TTC549 (cell line): ENCODE data around the gene MX2.

ENCODE experiments used
- FAIRE-seq: peaks from 2 replicates; lab custom pipeline; 2012; peaks lifted over from hg19 to GRCh38; lab: Jason Lieb, UNC

Gene MX2

DNA sequence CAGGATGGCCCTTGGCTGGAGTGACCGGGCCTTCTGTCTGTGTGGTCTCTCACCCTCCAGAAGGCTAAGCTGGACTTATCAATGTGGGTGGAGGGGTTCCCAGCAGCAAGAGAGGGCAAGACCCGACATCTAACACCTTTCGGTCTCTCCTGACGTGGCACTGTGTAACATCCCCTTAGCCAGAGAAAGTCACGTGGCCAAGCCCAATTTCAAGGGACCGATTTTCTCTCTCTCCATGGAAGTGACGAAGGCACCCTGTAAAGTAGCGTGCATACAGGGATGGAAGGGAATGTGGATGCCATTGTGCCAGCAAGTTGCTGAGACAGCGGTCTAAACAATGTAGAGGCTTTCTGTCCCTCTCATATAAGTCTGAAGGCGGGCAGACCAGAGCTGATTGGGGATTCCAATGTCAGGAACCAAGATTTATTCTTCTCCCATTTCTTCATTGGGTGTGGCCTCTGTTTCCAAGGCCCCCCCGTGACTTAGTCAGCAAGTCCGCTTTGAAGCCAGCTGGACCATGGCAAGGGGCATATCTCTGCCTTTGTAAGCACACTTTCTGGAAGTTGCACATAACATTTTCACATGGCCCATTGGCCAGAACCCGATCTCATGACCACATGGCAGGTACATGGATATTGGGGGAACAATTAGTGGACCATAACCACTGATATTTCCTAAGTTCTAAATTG, 76.7 kb downstream of the MX2 start:
- no peak for FAIRE-seq

DNA sequence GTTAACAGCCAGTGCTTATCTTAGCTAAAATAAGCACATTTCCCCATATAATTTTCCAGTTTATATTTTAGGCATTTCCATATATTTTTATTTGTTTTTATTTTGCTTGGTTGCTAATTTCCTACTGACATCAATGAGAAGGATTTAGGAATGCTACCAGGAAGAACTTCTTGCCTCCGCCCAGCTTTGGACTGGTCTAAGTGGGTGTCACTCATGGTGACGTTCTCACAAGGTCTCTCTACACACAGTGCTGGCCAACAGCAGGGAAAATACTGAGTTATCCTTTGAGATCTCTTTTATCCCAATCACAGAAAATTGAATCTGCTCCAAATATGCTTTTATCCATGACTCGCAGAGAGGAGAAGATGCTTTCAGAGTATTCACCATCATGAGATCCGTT, 77.4 kb downstream of the MX2 start:
- FAIRE-seq = no peak

DNA sequence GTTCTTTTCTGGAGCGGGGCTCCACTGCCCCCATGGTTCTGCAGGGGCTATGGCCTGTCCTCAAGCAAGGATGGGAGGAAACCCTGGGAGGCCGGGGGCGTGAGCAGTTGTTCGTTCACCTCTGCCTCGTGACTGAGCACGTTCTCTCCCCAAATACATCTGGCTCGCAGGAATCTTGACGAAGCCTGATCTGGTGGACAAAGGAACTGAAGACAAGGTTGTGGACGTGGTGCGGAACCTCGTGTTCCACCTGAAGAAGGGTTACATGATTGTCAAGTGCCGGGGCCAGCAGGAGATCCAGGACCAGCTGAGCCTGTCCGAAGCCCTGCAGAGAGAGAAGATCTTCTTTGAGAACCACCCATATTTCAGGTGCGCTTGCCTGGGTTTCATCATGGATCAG, 79.7 kb downstream of the MX2 start:
- no peak for FAIRE-seq

DNA sequence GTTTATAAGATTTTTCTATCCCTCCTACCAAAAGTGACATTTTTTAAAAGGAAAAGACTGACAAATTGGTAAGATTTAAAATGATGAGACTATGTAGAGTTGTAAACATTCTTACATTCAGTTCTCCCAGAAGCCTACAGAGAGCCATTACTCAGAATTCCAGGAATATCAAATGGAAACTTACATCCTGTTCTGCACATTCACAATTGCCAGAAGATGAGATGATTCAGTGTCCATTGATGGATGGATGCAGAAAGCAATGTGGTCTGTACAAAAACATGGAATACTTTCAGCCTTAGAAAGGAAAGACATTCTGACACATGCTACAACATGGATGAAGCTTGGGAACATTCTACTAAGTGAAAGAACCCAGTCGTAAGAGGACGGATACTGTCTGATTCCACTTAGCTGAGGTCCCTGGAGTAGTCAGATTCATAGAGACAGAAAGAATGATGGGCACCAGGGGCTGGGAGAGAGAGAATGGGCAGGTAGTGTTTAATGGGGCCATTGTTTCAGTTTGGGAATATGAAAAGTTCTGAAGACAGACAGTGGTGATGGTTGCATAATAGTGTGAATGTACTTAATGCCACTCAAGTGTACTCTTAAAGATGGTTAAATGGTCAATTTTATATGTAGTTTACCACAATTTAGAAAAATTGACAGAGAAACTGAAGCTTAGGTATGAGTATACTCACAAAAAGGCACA, 80.8 kb downstream of the MX2 start:
- FAIRE-seq = no peak

DNA sequence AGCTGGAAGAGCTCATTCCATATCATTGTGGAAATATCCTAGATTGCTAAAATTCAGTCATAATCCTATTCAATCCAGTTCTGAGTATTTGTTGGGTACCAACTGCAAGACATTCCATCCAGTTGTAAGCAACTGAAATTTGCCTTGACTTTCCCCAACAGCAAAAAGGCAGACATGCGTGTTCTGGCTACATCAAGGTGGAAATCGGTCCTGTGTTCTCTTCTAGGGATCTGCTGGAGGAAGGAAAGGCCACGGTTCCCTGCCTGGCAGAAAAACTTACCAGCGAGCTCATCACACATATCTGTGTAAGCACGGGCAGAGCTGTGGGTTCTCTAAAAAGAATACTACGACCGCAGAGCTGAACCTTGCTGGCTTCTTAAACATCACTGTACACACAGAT, 81.7 kb downstream of the MX2 start:
- no peak for FAIRE-seq

DNA sequence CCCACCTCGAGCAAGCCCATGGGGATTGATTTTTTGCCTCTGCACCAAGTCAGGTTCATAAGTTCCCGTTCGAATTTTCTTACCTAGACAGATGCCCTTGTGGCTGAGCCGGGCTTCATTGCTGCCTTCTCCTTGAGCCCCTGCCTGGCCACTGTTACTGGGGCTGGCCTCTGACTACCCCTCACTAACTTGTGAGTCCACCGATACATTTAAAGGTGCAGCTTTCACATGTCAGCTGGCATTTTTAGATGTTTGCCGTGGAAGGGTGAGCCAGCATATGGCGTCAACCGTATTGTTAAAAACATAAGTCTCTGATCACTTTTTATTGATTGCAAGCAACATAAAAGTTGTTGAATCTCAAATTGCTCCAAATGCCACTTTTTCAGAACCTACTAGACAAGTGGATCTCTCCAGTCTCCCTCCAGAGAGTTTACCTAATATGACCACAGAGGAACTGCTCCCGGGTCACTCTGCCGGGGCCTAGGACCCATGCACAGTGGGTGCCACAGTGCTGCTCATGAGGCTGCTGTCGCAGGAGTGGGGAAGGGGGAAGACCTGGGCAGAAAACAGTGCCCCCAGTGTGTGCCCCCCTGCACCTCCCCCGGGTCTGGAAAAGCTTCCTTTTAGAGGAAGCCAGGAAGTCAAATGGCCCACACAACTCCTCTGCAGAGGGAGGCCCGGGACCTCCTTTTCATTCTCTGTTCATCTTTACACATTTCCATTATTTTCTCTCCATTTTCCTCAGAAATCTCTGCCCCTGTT, 83.1 kb downstream of the MX2 start:
- no peak for FAIRE-seq

DNA sequence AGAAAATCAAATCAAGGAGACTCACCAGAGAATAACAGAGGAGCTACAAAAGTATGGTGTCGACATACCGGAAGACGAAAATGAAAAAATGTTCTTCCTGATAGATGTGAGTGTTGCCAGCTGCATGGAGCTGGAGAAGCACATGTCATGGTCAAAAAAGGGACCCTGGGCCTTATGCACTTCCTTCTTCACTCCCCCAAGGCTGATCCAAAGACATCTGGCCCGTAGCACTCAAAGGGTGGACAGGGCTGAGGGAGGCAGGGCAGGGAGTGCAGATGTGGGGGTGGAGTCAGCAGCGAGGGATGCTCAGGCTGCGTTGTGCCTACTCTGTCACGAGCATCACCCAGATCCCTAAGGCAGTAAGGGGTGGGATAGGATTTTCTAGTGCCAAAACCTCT, 83.6 kb downstream of the MX2 start:
- no peak for FAIRE-seq

DNA sequence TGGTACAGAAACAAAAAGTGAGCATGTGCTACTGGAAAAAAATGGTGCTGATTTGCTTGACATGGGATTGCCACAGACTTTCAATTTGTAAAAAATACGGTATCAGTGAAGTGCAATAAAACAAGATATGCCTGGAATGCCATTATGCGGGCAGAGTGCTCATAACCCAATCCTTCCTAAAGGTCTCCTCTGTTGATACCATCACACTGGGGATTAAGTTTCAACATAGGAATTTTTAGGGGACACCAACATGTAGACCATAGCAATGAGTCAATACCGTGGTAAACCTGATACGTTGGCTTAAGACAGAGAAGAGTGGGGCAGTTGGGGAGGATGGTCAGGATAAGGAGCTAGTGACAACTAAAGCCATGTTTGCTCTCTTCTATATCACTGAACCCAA, 84.8 kb downstream of the MX2 start:
- no peak for FAIRE-seq

DNA sequence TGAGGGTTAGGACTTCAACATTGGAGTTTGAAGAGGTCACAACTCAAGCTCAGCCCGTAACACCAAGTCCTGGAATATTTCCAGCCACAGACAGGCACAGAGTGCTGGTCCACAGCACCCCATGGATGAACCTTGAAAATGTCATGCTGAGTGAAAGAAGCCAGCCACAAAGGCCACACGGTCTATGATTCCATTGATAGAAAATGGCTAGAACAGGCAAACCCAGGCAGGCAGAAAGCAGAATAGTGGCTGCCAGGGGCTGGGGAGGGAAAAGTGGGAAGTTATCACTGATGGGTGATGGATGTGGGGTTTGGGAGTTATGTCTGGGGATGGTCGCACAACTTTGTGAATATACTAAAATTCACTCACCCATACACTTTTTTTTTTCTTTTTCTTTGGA, 85.5 kb downstream of the MX2 start:
- FAIRE-seq = no peak

DNA sequence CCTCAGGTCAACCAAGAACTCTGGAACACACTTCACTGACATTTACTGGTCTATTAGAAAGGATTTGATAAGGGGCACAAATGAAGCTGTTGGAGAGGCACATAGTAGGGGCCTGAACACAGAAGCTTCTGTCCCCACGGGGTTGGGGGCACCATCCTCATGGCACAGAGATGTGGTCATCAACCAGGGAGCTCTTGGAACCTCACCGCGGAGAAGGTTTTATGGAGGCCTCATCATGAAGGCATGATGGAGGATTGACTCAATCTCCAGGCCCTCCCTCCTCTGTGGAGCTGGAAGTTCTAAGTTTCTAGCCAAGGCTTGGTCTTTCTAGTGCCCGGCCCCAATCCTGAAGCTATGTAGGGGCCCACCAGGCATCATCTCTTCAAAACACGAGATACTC, 87.8 kb downstream of the MX2 start:
- no peak for FAIRE-seq

DNA sequence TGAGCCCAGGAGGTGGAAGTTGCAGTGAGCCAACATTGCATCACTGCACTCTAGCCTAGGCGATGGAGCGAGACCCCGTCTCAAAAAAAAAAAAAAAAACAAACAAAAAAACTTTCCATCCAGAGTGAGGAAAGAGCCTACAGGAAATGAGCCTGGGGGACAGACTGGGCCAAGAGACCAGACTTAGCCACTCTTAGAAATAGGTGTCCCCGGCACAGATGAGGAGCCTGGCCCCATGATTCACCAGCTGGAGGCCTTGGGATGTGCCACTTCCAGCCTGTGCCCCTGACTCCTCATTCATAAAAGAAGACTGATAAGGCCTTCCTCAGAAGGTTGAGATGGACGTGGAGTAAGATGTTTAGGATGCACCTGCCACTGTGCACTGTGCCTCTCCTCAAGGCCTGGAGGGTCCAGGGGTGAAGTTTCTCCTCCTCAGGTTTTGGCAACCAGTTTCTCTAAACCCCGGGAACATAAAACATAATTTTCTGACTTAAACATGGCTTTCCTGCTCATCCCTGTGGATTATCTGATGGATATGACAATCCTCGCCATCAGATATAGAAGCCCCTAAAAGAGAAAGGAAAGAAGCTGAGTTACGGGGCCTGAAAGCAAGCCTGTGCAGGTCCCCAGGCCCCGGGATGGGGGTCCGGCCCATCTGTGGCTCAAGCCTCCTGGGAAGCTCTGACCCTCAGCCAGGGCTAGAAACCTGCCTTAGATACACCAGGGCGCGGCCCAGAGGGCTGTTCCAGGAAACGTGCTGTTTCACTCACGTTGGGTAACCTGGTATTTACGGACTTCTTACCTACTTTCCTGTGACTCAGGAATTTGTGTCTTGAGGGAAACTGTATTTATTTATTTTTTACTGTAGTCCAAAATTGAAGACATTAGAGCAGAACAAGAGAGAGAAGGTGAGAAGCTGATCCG, 90.2 kb downstream of the MX2 start:
- no peak for FAIRE-seq

DNA sequence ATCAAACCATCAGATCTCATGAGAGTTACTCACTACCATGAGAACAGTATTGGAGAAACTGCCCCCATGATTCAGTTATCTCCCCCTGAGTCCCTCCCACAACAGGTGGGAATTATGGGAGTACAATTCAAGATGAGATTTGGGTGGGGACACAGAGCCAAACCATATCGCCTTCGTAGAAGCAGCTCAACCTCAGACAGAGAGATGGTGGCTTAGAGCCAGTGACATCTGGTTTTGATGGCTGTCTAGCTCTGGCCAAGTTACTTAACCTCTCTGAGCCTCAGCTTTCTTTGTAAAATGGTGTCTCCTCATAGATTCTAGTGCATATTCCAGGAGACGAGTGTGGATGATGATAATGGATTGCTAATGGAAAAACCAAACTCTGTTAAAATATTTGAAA, 91.4 kb downstream of the MX2 start:
- FAIRE-seq = no peak

DNA sequence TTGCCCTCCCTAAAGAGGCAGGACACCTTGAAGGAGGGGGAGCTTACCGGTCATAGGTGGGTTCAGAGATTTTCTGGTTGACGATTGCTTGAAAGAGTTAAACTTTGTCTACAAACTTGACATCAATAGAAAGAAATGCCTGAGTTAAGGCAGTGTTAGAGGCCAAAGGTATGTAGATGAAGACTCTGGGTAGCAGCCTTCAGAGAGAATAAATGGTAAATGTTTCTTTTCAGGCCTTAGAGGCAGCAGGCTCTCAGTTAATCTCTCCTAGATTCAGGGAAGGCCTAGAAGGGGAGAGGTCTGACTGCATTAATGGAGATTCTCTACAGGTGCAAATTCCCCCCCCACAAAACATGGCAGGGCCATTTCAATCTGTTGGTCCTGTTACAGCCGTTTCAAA, 91.9 kb downstream of the MX2 start:
- no peak for FAIRE-seq

DNA sequence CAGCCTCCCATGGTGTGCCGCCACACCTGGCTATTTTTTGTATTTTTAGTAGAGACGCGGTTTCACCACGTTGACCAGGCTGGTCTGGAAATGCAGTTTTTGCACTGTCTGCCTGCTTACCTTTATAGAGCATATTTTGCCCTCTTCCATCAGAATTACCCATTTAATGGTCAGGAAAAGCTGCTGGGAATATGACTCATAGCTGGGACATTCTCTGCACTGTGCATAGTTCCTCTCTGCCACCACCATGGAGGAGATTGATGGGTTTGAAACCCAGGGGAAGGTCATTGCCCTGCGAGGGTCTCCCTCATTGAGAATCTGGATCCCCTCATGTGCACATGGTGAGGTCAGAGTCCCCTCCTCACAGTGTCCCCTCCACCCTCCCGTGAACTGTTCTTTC, 96.3 kb downstream of the MX2 start:
- no peak for FAIRE-seq

DNA sequence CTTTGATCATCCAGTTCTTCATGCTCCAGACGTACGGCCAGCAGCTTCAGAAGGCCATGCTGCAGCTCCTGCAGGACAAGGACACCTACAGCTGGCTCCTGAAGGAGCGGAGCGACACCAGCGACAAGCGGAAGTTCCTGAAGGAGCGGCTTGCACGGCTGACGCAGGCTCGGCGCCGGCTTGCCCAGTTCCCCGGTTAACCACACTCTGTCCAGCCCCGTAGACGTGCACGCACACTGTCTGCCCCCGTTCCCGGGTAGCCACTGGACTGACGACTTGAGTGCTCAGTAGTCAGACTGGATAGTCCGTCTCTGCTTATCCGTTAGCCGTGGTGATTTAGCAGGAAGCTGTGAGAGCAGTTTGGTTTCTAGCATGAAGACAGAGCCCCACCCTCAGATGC, 96.7 kb downstream of the MX2 start:
- FAIRE-seq = no peak
